HUES6 (cell line): Measurements from ENCODE around the gene OSBPL1A.

Source experiments
- H3K27ac ChIP-seq: 2 replicates; pipeline ENCODE4 v1.7.0; 2013; ENCODE audit warnings: low read depth, mild to moderate bottlenecking, low read length, inconsistent platforms
- H3K27me3 ChIP-seq: 2 replicates; pipeline ENCODE4 v1.6.1; 2013; ENCODE audit warnings: low read length; ENCODE audit not compliant: control insufficient read depth, insufficient read depth
- H3K36me3 ChIP-seq: 2 replicates; pipeline ENCODE4 v1.6.1; 2013; ENCODE audit warnings: low read length; ENCODE audit not compliant: control insufficient read depth, insufficient read depth
- H3K4me1 ChIP-seq: 2 replicates; pipeline ENCODE4 v1.6.1; 2013; ENCODE audit warnings: low read length; ENCODE audit not compliant: control insufficient read depth, insufficient read depth
- H3K4me3 ChIP-seq: 2 replicates; pipeline ENCODE4 v1.5.1; 2013; ENCODE audit warnings: low read depth, low read length
- H3K9ac ChIP-seq: one replicate; pipeline ENCODE4 v1.6.1; 2013; ENCODE audit warnings: mild to moderate bottlenecking, low read length
- H3K9me3 ChIP-seq: 2 replicates; pipeline ENCODE4 v1.6.1; 2013; ENCODE audit warnings: low read depth, low read length; ENCODE audit not compliant: control insufficient read depth, insufficient read depth

Gene OSBPL1A

GRCh38 chr18:24126155-24126961 lies 271.3 kb downstream of the OSBPL1A start:
- Histone ChIP-seq H3K4me3 (no peak overlapping the region), H3K36me3 (peaks cover 17% of the 10 kb centered on the region; the same call in 1 of the 2 replicates), H3K9ac (no peak overlapping the region), H3K4me1 (no peaks in the 10 kb centered on the region), H3K9me3 (no peaks in the 10 kb centered on the region), H3K27ac (no peak overlapping the region), H3K27me3 (no peaks in the 10 kb centered on the region)

DNA sequence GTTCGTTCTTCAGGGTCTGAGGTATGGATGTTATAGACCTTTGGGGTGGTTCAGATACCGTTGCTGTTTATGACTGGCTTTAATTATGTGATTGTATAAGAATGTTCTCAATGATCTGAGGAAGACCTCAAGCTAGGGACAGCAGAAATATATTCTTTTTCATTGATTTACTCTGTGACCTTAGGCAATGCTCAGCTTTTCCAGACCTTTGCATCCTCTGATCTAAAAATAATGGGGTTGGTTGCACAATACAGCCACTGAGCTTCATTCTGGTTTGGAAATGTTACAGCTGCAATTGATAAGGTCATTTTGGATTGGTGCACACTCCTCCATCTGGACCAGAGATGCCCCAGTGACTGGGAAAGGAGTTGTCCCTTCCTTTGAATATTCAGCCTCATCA lies 276.0 kb downstream of the OSBPL1A start:
- no peak overlapping the region for H3K4me3 ChIP-seq

DNA sequence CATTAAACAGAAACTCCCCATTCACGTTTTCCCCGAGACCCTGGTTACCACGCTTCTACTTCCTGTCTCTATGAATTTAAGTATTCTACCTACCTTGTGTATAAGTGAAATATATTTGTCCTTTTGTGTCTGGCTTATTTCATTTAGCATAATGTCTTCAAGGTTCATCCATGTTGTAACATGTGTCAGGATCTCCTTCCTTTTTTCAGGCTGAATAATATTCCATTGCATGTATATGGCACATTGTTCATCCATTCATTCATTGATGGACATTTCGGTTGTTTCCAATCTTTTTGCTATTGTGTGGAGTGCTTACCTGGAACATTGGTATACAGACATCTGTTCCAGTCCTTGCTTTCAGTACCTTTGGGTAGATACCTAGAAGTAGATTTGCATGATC lies 276.9 kb downstream of the OSBPL1A start:
- H3K4me1 ChIP-seq: no peaks in the 10 kb centered on the region
- H3K27ac ChIP-seq: no peak overlapping the region
- no peak overlapping the region for H3K4me3 ChIP-seq
- H3K9me3 ChIP-seq: no peaks in the 10 kb centered on the region
- H3K9ac ChIP-seq: no peak overlapping the region
- H3K36me3 ChIP-seq: peaks cover 12% of the 10 kb centered on the region
- H3K27me3 ChIP-seq: no peaks in the 10 kb centered on the region

More for the DNA sequence above, 276.0 kb downstream of the OSBPL1A start:
- no peak overlapping the region for H3K27ac ChIP-seq
- H3K27me3 ChIP-seq: no peaks in the 10 kb centered on the region
- H3K9me3 ChIP-seq: no peaks in the 10 kb centered on the region
- H3K9ac ChIP-seq: no peak overlapping the region
- H3K36me3 ChIP-seq: peaks cover 10% of the 10 kb centered on the region
- no peaks in the 10 kb centered on the region for H3K4me1 ChIP-seq

DNA sequence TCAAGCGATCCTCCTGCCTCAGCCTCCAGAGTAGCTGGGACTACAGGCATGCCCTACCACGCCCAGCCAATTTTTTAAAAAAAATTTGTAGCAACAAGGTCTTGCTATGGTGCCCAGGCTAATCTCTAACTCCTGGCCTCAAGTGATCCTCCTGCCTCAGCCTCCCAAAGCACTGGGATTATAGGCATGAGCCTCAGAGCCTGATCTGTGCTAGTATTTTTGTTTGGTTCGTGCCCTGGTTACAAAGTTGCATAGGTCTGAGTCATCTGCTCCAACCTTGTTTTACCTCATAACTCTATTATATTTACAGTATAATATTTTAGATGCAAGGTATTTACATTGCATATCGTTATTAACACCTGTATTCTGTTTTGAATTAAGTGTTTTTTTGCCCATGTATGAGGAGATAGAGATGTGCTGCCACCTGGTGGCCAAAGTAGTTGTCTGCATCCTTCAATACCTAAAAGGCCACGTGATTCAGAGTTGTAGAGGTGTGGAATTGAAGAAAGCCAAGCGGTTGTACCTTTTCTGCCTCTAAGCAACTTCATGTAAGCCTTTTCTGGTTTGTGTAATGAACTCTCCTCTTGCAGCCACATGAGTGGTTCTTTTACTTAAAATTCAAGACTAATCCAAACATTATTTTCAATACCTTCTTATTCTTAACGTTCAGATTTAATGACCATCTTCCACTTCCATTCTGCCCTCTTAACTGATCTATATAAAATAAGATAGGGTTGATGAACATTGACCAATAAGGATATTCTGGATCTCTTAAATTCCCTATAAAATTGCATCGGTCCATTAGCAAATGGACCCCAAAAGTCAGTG lies 278.7 kb downstream of the OSBPL1A start:
- Histone ChIP-seq H3K36me3 (peaks cover 16% of the 10 kb centered on the region), H3K9ac (no peak overlapping the region), H3K4me1 (no peaks in the 10 kb centered on the region), H3K9me3 (no peaks in the 10 kb centered on the region), H3K27me3 (no peaks in the 10 kb centered on the region), H3K4me3 (no peak overlapping the region), H3K27ac (no peak overlapping the region)

DNA sequence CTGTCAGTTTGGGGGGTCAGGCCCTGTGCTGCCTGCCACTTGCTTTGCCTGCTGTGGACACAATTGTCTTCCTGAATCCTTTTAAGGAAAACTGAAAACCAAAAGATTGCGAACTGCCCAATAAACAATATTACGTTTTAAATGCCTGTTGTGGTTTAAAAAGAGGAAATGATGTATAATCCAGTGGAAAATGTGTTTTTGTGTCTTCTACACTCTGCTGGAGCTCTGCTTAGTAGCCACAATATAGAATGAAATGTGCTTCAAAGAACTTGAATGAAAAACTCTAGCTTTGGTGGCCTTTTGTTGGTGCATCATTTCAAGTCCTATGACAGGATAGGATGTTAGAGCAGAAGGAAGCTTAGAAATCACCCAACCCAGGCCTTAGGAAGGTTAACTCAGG lies 282.0 kb downstream of the OSBPL1A start:
- Histone ChIP-seq H3K9ac (no peak overlapping the region), H3K27ac (no peak overlapping the region), H3K4me1 (peaks cover 11% of the 10 kb centered on the region), H3K36me3 (peaks cover 11% of the 10 kb centered on the region), H3K9me3 (no peaks in the 10 kb centered on the region), H3K4me3 (no peak overlapping the region), H3K27me3 (no peaks in the 10 kb centered on the region)

DNA sequence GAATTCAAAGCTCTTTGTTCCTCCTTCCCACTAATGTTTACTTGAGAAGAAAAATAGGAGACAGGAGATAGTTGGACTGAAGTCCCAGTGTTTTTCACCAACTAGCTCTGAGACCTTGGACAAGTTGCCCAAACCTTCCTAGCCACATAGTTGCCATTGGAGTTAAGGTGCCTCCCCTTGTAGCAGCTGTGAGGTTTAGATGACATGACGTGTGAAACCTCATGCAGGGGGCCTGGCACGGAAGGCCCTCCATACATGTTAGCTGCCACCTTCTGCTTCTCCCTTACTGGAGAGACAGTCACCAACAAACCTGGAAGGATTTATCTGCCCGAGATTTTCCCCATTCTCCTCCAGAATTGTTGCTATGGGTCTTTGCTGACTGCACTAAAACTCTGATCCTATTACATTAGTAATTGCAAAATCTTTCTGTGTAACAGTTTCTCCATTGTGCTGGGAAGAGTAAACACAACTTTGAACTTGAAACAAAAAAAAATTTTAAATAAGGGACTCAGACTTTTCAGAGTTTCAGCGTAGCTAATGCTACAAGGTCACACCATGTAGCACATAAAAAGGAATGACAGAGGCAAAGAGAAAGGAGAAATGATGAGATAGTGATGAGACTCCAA lies 282.6 kb downstream of the OSBPL1A start:
- Histone ChIP-seq H3K4me3 (no peak overlapping the region), H3K9ac (no peak overlapping the region), H3K27me3 (no peaks in the 10 kb centered on the region), H3K9me3 (no peaks in the 10 kb centered on the region), H3K4me1 (peaks cover 11% of the 10 kb centered on the region), H3K27ac (no peak overlapping the region), H3K36me3 (peaks cover 6% of the 10 kb centered on the region)

- Histone ChIP-seq H3K9ac (no peak overlapping the region), H3K27ac (no peak overlapping the region), H3K4me3 (no peak overlapping the region; the same call in 1 of the 2 replicates), H3K27me3 (no peaks in the 10 kb centered on the region), H3K9me3 (no peaks in the 10 kb centered on the region), H3K36me3 (peaks cover 6% of the 10 kb centered on the region), H3K4me1 (peaks cover 11% of the 10 kb centered on the region)
These were observed 284.6 kb downstream of the OSBPL1A start for GRCh38 chr18:24112874-24113615.

- no peaks in the 10 kb centered on the region for H3K27me3 ChIP-seq
- no peak overlapping the region for H3K9ac ChIP-seq
- no peak overlapping the region for H3K4me3 ChIP-seq
- H3K4me1 ChIP-seq: peaks cover 11% of the 10 kb centered on the region
- no peaks in the 10 kb centered on the region for H3K9me3 ChIP-seq
- no peak overlapping the region for H3K27ac ChIP-seq
- peaks cover 6% of the 10 kb centered on the region for H3K36me3 ChIP-seq
These were observed 285.2 kb downstream of the OSBPL1A start for GRCh38 chr18:24112464-24112863.
